ENCODE measurements around the gene ZNF786.
A peak's percentile ranks its signal among the peaks of the same experiment; 100 is the strongest.

Gene ZNF786

GRCh38 chr7:149028346-149029109 is 62.0 kb downstream of the ZNF786 start, which contains the start of gene PDIA4:
TSS of gene PDIA4 (minus strand) at chr7:149028505. CDS start at chr7:149028408, 97 bp downstream.
- DNase-seq = peak; percentile 99 to 100 (median 99)

GRCh38 chr7:149027611-149028345 is 62.7 kb downstream of the ZNF786 start:
- DNase-seq = no peak

- no peak for DNase-seq
Observed at GRCh38 chr7:149027055-149027454, 63.5 kb downstream of the ZNF786 start.

- no peak for DNase-seq
Observed at GRCh38 chr7:149023662-149024061, 66.9 kb downstream of the ZNF786 start.

GRCh38 chr7:149022756-149023360 is 67.7 kb downstream of the ZNF786 start:
- no peak for DNase-seq

GRCh38 chr7:149021725-149022062 is 68.8 kb downstream of the ZNF786 start:
- no peak for DNase-seq

GRCh38 chr7:149020483-149020882 is 70.0 kb downstream of the ZNF786 start:
- no peak for DNase-seq

Measured in T-helper 2 cell (primary cell).